Type B pancreatic cell (in vitro differentiated cells): ENCODE data around the gene CDH2. TPM values are rescaled to one million over a fixed set of nuclear protein-coding genes. Genes with fewer than 3 reads are reported as not detected.

Experiments used
- DNase-seq: peaks from one replicate; pipeline ENCODE4 v3.0.0; 2021; ENCODE audit warnings: mixed read lengths; ENCODE audit not compliant: unreplicated experiment; ENCODE audit errors: extremely low spot score
- H3K27ac Mint-ChIP-seq: 2 replicates; pipeline ENCODE4 v1.8.0; 2021; ENCODE audit warnings: mild to moderate bottlenecking, mixed read lengths
- H3K27me3 Mint-ChIP-seq: 2 replicates; pipeline ENCODE4 v1.8.0; 2021; ENCODE audit warnings: mixed read lengths
- H3K36me3 Mint-ChIP-seq: 2 replicates; pipeline ENCODE4 v1.8.0; 2021; ENCODE audit warnings: mixed read lengths
- H3K4me1 Mint-ChIP-seq: one replicate; pipeline ENCODE4 v1.8.0; 2021; ENCODE audit warnings: mixed read lengths; ENCODE audit not compliant: unreplicated experiment
- H3K4me3 Mint-ChIP-seq: 2 replicates; pipeline ENCODE4 v1.8.0; 2021; ENCODE audit warnings: mild to moderate bottlenecking, mixed read lengths
- H3K9me3 Mint-ChIP-seq: 2 replicates; pipeline ENCODE4 v1.8.0; 2021; ENCODE audit warnings: mixed read lengths
- total RNA-seq: library from RNA; stranded (reverse); gene quantifications from 2 replicates; pipeline ENCODE4 v1.2.1, GENCODE V29; 2021; ENCODE audit warnings: low replicate concordance
- TF ChIP-seq, protein P1 (sequence below): fragments of 200-600 bp; sonication (generic); conservative IDR thresholded peaks from 2 replicates; pipeline ENCODE4 v1.5.0; 2021; ENCODE audit warnings: antibody characterized with exemption, mild to moderate bottlenecking

CDH2 gene
- total RNA-seq, 1 donor from 2014 or later = 145 TPM

DNA sequence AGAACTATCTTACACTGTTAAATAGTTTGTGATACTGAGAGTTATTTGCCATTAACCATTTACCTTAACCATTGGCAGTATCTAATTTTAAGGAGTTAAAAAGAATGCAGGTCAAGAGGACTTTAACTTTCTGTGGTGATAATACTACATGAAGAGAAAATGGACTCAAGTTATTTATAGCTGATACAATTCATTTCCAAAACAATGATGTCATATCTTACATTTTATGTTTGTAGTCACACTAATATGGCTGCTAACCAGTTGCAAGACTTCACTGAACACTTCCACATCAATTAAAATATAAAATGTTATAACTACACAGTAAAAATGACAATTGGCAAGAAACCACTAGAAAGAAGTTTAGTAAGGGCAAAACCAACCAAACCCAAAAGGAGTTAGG, 77.7 kb downstream of the CDH2 start:
- TF ChIP-seq, protein P1, sequence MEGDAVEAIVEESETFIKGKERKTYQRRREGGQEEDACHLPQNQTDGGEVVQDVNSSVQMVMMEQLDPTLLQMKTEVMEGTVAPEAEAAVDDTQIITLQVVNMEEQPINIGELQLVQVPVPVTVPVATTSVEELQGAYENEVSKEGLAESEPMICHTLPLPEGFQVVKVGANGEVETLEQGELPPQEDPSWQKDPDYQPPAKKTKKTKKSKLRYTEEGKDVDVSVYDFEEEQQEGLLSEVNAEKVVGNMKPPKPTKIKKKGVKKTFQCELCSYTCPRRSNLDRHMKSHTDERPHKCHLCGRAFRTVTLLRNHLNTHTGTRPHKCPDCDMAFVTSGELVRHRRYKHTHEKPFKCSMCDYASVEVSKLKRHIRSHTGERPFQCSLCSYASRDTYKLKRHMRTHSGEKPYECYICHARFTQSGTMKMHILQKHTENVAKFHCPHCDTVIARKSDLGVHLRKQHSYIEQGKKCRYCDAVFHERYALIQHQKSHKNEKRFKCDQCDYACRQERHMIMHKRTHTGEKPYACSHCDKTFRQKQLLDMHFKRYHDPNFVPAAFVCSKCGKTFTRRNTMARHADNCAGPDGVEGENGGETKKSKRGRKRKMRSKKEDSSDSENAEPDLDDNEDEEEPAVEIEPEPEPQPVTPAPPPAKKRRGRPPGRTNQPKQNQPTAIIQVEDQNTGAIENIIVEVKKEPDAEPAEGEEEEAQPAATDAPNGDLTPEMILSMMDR = no peak
- H3K27me3 Mint-ChIP-seq = no peaks in the 10 kb centered on the region
- no peak overlapping the region for H3K27ac Mint-ChIP-seq
- H3K9me3 Mint-ChIP-seq = no peaks in the 10 kb centered on the region
- H3K4me3 Mint-ChIP-seq = no peak overlapping the region
- H3K4me1 Mint-ChIP-seq = peaks cover 8% of the 10 kb centered on the region
- H3K36me3 Mint-ChIP-seq = peaks cover 8% of the 10 kb centered on the region
- no peak for DNase-seq

DNA sequence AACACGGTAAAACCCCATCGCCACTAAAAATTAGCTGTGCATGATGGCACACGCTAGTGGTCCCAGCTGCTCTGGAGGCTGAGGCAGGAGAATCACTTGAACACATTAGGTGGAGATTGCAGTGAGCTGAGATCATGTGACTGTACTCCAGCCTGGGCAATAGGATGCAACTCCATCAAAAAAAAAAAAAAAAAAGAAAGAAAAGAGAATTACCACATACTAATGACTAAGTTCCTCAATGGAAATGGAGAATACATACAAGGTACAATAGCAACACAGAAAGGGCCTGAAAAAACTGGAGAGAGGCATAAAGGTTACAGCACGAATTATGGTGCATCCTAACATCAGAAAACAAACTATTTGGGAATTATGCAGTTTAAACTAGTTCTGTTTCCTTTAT, 81.3 kb downstream of the CDH2 start:
- H3K27me3 Mint-ChIP-seq = no peaks in the 10 kb centered on the region
- H3K4me3 Mint-ChIP-seq = no peak overlapping the region
- DNase-seq = no peak
- H3K27ac Mint-ChIP-seq = no peak overlapping the region
- TF ChIP-seq, protein P1 = no peak
- H3K36me3 Mint-ChIP-seq = peaks cover 4% of the 10 kb centered on the region
- no peaks in the 10 kb centered on the region for H3K9me3 Mint-ChIP-seq
- peaks cover 12% of the 10 kb centered on the region for H3K4me1 Mint-ChIP-seq

DNA sequence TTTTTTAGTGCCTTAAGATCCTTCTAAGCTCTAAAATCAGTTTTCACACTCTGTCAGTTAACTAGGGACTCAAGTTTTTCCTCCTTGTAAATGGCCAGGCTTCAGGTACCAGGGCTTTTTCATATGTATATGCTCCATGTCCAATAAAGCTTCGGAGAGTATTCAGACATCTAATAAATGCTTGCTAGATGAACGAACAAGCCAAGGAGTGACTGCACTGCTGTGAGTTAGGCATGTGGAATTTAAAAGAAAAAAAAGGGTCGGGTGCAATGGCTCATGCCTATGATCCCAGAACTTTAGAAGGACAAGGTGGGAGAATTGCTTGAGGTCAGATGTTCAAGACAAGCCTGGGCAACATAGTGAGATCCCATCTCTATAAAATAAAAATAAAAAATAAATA, 81.9 kb downstream of the CDH2 start:
- no peaks in the 10 kb centered on the region for H3K27me3 Mint-ChIP-seq
- DNase-seq = no peak
- H3K9me3 Mint-ChIP-seq = no peaks in the 10 kb centered on the region
- no peak overlapping the region for H3K4me3 Mint-ChIP-seq
- peaks cover 4% of the 10 kb centered on the region for H3K36me3 Mint-ChIP-seq
- H3K4me1 Mint-ChIP-seq = peaks cover 12% of the 10 kb centered on the region
- no peak overlapping the region for H3K27ac Mint-ChIP-seq
- TF ChIP-seq, protein P1 = no peak

DNA sequence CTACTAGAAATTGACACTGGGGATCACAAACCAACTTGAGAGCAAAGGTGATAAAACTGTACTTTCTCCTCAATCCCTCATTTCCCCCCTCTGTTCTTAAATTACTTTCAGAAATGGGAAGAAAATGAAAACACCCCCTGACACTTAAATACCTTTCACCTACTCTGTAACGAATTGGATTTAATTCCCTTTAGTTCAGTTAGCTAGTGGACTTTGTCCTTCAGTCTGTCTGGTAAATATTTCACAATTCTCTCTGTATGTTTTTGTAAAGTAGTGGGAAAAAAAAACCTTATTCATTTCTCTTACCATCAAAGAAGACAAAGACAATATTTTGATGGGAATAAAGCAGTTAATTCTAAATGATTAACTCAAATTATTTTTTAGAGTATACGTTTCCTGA, 85.7 kb downstream of the CDH2 start:
- no peak overlapping the region for H3K27ac Mint-ChIP-seq
- peaks cover 12% of the 10 kb centered on the region for H3K4me1 Mint-ChIP-seq

DNA sequence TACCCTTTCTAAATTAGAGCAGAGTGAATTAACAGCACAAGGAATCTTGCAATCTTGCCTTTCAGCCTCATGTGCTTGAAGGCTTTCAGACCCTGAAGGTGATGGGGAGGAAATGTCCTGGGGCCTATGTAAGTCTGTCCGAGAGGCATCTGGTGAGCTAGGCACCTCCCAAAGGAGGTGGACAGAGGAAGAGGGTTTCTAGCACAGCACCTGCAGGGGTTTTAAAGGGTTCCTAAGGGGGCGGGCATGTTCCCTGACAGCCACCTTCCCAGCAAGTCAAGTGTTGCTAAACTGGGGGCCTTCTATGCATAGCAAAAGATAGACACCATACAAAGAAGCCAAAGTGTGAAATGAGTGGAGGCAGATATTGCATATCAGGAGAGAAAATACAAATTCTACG, 88.5 kb downstream of the CDH2 start:
- Mint-ChIP-seq H3K36me3 (no peaks in the 10 kb centered on the region), H3K4me1 (peaks cover 26% of the 10 kb centered on the region), H3K27me3 (no peaks in the 10 kb centered on the region), H3K4me3 (no peak overlapping the region), H3K9me3 (no peaks in the 10 kb centered on the region), H3K27ac (no peak overlapping the region)
- DNase-seq = no peak
- TF ChIP-seq, protein P1 = no peak

More for the DNA sequence above, 85.7 kb downstream of the CDH2 start:
- Mint-ChIP-seq H3K36me3 (no peaks in the 10 kb centered on the region), H3K4me3 (peak overlapping the region; percentile 3), H3K27me3 (no peaks in the 10 kb centered on the region), H3K9me3 (no peaks in the 10 kb centered on the region)
- DNase-seq = no peak
- TF ChIP-seq, protein P1 = no peak
